ENCODE measurements around the gene KNCN.

KNCN gene

DNA sequence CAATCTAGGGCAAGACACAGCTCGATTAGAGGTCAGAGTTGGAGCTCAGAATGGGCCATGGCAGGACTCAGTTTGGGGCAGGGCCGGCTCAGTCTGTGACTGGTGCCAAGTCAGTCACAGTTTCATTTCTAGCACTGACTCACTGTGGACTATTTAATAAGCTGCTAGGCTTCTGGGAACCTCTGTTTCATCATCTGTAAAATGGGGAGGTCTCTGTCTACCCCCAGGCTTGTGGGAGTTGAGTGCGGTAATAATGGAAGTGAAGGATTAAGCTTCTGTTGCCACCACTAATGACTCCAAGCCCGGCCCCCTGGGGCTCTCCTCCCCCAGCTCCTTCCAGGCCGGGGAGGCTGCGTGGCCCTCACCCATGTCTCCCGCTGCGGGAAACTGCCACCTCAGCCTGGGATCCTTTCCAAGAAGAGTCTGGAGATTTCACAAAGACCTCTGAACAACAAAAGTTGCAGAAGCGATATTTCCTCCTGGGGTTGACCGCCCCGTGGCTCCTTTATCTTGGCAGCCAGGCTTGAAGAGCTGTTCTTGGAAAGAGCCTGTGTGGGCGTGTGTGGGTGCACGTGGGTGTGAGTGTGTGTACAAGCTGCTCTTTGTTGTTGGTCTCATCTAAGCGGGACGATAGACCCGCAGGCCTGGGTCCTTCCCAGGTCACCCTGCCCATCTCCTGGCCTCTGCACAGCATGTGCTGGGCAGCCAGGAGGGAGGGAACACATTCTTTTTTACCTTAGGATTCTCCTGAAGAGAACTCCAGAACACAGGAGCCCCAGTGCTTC lies 29.1 kb downstream of the KNCN start:
- FAIRE-seq: no peak

DNA sequence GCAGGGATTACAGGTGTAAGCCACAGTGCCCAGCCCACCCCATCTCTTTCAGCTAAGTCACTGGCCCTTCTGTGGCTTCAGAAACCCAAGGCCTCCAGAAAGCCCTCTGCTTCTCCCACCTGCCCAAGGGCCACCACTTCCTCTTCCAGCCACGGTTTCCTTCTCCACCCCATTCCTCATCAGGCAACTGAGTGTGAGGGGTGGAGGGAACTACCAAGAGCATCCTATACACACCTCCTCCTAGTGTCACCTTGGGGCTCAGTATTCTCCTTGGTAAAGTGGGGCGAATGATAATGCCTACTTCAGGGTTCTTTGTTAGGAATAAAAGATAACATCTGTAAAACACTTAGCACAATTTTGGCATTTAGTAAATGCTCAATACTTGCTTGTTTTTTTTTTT lies 30.0 kb downstream of the KNCN start:
- FAIRE-seq: no peak

DNA sequence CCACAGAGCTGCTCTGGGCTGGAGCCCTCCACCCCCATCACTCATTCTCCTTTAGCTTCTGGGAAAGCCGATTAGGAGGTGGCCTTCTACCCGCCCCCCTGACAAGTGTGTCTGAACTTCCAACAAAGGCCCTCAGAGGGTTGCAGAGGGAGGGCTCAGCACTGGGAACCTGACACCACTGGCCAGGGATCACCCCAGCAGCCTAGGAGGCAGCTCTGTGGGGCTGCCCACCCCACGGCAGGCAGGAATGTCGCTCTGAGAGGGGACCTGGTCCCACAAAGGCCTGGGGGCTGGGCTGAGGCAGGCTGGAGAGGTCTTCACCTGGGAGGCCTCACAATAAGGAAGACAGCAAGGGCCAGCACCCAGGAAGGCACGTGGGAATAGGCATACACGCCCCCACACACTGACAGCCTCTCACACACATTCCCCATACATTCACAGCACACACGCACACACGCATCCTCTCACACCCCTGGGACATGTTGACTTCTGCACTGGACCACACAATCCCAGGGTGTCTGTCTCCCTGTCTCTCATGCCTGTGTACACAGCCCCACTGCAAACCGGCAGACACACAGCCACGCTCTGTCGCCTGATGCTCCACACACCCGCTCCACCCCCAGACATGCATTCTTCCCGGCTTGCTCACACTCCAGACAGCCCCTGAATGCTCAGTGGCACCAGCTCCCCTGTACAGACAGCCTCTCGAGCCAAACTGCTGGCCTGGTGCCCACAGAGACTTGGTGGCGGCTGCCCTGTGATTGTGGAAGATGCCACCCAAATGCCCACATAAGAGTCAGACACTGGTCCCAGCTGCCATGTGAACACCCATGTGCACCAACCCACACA lies 31.2 kb downstream of the KNCN start:
- no peak for FAIRE-seq

DNA sequence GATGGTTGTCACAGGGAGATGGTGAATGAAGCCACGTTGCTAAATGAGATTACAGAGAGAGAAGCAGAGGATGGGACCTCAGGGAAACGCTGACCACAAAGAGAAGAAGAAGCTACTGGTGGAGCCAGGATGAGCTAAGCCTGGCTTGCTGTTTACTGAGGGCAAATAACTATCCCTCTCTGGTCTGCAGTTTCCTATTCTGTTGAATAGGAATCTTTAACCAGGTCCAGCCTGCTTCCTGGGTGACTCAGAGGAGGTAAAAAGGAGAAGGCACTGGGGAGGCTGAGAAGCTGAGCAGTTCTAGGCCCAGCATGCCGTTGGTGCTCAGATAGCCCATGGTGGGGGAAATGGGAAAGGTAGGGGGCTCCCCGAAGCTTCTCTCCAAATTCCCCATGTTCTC lies 32.2 kb downstream of the KNCN start:
- FAIRE-seq: no peak

DNA sequence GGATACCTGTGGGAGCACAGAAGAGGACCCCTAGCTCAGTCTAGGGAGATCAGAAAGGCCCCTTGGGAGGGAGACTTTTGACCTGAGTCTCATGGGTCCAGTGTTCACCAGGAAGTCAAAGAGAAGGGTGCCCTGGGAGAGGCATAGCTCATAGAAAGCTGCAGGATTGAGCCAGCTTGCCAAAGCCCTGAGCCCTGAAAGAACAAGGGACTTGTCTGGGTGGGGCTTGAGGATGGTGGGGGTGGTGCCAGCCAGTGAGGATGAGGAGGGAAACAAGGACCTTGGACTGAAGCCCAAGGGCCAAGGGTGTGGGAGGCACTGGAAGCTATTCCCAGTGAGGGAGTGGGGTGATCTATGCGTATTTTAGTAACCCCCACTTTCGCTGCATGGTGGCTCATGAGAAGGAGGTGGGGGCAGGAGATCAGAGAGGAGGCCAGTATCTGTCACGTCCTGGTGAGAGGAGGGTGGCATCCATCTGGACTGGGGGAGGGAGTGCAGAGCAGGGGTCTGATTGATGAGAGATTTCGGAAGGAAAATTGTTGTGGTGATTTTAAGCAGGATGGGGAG lies 33.4 kb downstream of the KNCN start:
- no peak for FAIRE-seq

DNA sequence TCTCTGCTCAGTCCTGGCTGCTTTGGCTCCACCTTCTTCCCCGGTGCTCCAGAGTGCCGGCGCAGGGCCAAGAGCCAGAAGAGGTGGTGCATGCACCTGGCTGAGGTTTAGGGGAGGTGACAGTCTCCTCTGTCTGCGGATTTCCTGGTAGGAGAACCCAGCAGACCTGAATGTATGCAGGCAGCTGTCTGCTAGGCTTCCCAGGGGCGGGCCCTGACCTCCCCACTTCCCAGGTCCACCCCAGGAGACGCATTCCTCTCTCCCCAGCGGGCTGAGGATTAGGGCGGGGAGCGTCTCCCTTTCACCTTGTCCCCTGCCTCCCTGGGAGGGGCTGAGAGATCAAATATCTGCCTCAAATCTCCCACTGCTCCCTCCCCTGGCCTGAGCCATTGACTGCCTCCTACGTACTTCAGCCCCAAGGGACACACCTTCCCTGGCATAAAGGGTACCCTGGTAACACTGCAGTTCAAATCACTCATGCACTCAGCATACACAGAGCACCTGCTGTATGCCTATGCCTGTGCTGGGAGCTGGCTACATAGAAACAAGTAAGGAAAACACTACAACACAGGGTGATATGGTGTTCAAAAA lies 34.3 kb downstream of the KNCN start:
- no peak for FAIRE-seq

DNA sequence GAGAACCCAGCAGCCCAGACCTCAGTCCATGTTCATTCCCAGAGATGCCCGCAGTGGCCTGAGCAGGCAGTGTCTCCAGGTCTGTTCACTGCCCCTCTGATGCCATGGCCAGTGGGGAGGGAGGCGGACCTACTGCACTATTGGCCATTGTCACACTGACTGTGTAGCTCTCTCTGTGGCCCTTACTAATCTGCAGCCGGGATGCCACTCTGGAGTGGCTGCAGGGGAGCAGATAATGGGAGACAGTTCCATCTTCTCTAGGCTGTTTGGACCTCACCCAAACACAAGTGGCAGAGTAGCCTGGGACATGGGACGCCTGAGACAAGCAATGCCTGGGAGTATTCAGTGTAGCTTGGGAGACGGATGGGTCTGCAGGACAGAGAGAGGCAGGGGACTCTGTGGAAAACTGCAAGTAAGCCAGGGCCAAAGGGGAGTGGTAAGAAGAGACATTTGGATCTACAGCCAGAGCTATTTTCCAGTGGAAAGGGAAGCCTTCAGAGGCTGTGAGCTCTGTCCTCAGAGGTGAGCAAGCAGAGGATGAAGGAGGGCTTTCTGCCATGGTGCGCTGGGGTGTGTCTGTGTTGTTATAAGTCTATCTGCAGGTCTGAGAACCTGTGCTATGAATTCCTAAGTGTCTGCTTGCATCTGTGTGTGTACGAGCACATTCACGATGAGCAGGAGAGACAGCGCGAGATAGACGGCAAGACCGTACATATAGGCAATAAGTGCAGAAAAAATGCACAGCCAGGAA lies 35.1 kb downstream of the KNCN start:
- no peak for FAIRE-seq

DNA sequence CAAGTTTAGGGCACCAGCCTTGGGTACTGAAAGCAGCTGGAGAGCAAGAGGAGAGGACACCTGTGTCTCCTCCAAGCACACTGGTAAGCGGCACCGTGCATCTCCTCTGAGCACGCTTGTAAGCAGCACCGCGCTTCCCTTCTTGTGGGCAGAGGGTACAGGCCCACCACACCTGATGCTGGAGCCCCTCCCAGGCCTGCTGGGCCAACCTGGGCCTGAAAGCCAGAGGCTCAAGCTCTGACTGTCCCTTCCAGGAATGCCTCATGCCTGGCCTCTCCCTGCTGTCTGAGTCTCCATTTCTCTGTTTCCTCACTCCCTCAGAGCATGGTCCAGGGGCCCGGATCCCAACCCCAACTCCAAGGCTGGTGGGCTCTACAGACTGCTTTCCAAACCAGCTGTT lies 35.9 kb downstream of the KNCN start:
- FAIRE-seq: no peak

DNA sequence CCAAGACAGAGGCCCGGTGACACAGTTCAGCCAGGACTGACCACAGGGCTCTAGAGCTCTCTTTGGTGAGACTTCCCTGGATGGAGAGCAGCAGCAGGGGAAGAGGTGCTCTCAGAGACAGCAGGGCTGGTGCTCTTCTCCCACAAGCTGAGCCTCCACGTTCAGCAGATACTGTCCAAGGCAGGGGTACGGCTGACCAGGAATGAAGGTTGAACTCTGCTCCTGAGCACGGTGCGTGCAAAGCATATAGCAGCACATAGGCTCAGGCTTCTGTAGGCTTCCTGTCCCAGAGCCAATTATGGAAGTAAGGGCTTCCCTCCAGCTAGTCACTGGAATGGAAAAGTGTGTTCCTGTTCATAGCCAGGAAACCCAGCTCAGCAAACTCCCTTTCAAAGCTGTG lies 37.9 kb downstream of the KNCN start:
- no peak for FAIRE-seq

DNA sequence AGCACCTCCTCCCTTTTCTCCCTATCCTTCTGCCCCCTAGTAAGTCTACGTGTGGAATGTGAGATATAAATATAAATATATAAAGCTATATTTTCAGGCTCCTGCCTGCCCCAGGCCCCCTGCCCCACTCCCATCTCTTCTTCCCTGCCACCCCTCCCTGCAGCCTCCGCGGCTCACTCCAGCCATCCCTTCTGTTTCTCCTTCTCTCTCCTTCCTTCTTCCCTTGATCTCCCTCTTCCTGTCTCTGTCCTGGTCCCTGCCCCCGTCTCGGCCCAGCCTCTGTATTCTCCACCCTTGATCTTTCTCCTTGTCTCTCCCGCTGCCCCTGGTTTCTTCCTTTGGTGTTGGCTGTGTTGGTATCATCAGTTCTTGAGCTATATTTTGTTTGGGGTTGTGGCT lies 38.7 kb downstream of the KNCN start:
- FAIRE-seq: no peak

DNA sequence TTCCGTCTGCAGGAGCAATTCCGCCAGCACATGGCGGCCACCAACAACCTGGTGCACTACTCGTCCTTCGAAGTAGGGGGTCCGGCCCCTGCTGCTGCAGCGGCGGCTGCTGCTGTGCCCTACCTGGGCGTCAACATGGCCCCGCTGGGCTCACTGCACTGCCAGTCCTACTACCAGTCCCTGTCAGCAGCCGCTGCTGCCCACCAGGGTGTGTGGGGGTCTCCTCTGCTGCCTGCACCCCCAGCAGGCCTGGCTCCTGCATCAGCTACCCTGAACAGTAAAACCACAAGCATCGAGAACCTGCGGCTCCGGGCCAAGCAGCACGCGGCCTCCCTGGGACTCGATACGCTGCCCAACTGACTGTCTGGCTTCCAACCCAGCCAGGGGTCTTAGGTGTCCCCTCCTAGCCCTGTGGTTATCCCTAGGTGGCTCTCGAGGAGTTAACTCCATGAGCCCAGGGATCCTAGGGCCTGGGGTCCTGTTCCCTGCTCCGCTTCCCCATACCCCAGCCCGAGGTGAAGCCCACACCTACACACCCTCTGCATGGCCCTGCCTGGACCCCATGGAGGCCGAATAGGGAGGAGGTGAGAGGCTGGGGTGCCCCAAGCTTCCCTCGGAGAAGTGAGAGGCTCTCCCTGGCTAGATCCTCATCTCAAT lies 39.2 kb downstream of the KNCN start:
- FAIRE-seq: no peak

DNA sequence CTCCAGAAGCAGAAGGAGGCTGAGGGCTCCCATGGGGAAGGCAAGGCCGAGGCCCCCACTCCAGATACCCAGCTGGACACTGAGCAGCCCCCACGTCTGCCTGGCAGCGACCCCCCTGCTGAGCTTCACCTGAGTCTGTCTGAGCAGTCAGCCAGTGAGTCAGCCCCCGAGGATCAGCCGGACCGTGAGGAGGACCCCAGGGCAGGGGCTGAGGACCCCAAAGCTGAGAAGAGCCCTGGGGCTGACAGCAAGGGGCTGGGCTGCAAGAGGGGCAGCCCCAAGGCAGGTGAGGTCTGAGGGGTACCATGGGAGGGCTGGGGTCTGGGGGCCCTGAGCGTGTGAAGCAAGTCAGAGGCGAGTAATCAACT lies 40.5 kb downstream of the KNCN start:
- FAIRE-seq: no peak

DNA sequence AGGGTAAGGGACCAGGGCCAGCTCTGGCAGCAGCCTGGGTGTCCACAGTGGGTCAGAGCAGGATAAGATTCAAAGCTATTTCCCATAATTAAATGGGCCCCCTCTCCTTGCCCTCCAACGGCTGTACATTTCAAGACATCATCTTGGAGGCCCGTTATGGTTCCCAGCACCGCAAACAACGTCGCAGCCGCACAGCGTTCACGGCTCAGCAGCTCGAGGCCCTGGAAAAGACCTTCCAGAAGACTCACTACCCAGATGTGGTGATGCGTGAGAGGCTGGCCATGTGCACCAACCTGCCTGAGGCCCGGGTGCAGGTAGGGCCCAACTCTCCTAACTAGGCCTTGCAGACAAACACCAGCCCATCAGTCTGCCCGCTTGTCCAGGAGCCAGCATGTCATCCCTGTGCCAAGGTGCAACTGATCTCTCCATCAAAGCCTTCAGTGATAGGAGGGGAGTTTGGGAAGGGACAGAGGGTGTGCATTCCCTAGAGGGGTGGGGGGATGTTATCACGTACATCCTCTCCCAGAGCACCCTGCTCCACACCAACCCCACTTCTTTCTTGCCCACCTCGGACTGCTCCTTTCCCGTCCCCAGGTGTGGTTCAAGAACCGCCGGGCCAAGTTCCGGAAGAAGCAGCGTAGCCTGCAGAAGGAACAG lies 41.0 kb downstream of the KNCN start:
- no peak for FAIRE-seq

DNA sequence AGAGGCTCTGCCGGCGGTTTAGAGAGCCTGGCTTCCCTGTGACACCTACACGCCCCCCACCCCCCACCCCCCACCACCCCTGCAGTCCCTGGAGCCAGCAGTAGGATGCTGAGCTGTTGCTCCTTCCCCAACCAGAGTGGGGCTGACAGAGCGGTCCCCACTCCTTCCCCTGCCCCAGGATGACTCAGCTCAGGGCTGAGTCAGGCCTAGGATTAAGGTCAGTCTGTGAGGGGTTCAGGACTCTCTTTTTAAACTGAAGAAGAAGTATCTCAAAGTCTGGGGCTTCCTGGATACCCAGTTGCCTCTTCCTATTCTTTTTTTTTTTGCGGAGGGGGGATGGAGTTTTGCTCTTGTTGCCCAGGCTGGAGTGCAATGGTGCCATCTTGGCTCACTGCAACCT lies 42.7 kb downstream of the KNCN start:
- no peak for FAIRE-seq

DNA sequence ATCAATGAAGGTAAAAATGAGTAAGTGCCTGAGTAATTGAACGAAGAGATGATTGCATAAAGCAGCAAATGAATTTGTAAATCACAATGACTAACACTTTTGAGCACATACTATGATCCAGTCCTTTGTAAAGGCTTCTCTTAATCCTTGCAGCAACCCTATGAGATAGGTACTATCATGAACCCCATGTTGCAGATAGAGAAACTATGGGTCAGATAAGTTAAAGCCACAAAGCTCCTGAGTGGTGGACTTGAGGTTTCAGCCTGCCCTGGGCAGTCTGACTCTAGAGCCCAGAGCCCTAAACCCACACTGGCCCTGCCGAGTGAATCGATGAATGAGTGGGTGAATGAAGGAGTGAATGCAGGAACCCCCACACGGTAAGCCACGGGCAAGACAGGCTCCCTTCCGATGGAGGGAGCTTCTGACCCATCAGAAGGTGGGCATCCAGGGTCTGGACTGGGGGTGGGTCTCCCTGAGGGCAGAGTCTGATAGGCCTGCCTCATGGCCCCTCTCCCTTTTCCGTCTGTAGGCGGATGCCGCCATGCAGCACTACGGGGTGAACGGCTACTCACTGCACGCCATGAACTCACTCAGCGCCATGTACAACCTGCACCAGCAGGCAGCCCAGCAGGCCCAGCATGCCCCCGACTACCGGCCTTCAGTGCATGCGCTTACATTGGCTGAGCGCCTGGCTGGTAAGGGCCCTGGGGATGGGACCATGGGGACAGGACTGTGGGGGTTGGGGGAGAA lies 44.8 kb downstream of the KNCN start:
- FAIRE-seq: no peak

DNA sequence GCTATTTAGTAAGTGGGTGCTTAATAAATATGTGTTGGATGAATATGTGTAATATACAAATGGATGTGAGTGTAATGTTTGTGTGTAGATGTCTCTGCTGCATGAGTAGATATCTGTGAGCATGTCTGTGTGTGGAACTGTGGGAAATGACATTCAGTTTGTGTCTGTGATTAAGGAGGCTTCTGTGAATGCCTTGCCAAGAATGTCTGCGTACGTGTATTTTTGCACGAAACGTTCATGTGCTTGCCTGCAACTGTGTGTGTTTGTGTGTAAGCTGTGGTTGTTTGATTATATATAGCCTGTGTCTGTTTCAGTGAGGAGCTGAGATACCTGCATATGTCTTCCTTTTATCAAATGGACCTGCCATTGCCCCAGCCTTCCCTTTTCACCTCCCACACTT lies 48.0 kb downstream of the KNCN start:
- FAIRE-seq: no peak

DNA sequence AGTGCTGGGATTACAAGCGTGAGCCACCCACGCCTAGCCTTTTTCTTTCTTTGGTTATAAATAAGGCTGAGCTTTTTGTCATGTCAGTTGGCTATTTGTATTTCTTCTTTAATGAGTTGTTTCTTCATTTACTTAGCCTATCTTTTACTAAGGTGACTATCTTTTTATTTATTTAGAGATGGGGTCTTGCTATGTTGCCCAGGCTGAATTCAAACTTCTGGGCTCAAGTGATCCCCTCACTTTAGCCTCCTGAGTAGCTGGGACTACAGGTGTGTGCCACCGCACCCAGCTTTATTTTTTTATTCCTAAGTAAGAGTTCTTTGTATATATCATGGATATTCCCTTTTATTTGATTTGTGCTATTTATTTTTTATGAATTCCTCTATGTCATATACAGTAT lies 49.9 kb downstream of the KNCN start:
- no peak for FAIRE-seq

DNA sequence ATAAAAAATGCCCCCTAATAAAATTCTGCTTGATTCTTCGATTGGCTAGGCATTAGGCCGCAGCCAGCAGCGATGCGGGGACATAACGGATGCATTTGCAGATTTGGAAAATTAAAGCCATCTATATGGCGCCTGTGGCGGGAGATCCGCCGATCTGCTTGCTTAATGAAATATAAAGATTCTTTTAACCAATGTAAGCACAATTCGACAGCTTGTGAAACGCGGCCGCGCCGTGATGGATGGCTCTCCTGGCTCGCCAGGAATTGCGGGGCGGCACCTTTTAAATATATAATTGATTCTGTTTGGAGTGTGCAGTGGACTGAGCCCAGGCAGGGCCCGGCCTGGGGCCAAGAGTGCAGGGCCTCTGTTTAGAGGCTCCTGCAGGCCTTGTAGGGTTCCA lies 53.8 kb downstream of the KNCN start:
- FAIRE-seq: no peak

DNA sequence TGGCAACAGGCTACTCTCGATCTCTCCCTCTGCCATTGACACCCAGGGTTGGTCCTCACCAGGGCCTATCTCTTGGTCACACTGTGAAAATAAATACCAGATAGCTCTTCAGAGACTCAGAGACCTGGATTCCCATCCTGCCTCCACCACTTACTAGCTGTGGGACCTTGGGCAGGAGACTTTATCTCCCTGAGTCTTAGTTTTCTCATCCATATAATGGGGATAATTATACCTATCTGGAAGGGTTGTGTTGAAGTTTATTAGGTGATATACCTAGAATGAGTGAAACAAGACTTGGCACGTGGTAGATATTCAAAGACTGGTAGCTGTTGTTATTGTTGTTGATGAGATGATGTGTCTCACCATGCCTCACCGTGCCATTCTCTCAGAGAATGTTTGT lies 54.4 kb downstream of the KNCN start:
- FAIRE-seq: no peak

DNA sequence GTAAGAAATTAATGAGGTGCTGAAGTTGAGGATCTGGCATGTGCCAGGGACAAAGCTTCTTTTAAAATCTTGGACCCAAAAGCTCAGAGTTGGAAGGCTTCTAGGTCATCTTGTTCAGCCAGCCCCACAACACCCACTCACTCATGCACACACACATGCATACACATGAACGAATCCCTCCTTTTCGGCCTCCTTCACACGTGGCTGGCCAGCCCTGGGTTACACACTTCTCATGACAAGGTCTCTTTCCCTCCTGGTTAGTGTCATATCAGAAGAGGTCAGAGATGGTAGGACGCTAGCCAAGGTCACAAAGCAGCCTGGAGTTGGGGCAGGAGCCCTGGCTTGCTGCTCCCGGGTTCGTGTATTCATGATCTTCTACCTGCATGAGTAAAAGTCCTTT lies 54.9 kb downstream of the KNCN start:
- FAIRE-seq: no peak

DNA sequence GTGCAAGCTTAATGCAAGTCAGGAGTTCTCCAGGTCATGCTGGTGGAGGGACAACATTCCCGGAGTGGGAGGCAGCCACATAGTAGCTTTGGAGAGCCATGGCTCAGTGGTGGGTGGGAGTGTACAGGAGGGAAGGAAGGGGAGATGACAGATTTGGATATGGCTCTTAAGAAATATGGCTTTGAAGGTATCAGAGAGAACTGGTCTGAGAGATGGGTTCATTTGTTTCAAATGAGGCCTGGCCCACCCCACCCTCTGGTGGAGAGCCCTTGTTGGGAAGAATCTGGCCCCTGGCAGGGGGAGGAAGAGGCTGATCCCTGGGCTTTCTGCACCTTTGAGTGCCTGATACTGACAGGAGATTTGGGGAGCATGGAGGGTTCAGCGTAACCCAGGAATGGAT lies 55.7 kb downstream of the KNCN start:
- FAIRE-seq: no peak
